ENCODE results near the gene CDK2AP2.
"Not testable (repeated sequence)": the region's sequence is repeated elsewhere in the genome, so short reads cannot be mapped to it uniquely, and the experiment has no call there.

The CDK2AP2 gene, protein sequence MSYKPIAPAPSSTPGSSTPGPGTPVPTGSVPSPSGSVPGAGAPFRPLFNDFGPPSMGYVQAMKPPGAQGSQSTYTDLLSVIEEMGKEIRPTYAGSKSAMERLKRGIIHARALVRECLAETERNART

GRCh38 chr11:67507864-67508485 lies at the start of gene CDK2AP2:
CDK2AP2 (minus strand) TSS chr11:67508162; CDS start chr11:67508082, 80 bp downstream.
- DNase-seq = peak; percentile 95

DNA sequence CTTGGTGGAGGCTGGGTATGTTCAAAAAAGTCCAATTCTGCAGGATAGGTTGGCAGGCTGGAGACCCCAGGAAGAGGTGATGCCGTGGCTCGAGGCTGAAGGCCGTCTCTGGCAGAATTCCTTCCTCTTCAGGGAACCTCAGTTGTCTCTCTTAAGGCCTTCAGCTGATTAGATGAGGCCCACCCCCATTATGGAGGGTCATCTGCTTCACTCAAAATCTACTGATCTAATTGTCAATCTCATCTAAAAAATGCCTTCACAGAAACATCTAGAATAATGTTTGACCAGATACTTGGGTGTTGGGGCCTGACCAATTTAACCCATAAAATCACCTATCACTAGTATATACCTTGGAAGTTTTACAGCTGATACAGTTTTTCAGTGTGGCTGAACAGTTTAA lies 48.3 kb upstream of the CDK2AP2 start:
- DNase-seq = no peak

DNA sequence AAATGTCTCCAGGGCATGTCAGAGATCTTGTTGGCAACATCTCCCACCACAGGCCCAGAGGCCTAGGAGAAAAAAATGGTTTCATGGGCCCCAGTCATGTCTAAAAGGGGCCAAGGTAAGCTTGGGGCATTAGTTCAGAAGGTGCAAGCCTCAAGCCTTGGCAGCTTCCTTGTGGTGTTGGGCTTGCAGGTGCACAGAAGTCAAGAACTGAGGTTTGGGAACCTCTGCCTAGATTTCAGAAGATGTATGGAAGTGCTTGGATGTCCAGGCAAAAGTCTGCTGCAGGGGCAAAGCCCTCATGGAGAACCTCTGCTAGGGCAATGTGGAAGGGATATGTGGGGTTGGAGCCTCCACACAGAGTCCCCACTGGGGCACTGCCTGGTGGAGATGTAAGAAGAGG lies 43.7 kb upstream of the CDK2AP2 start:
- not testable (repeated sequence) for DNase-seq

GRCh38 chr11:67551127-67551526 lies 43.2 kb upstream of the CDK2AP2 start:
- DNase-seq = no peak

DNA sequence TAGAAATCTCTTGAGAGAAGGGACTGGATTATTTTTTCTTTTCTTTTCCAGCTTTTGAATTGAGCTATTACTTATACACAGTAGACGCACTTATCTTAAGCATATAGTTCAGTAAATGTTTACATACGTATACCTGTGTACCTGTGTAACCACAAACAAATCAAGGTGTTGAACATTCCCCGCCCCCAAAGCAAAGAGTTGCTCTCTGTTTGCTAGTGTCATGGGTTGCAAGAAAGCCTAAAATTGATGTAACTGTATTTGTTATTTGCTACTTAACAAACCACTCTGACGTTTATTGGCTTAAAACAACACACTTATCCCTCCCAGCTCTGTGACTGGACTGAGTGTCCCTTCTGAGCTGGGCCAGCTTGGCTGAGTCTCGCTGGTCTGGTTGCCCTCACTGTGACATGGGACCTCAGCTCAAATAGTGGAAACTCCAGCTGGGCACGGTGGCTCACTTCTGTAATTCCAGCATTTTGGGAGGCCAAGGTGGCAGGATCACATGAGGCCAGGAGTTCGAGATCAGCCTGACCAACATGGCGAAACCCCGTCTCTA lies 40.7 kb upstream of the CDK2AP2 start:
- DNase-seq = no peak

GRCh38 chr11:67548112-67548511 lies 40.1 kb upstream of the CDK2AP2 start:
- DNase-seq = not testable (repeated sequence)

DNA sequence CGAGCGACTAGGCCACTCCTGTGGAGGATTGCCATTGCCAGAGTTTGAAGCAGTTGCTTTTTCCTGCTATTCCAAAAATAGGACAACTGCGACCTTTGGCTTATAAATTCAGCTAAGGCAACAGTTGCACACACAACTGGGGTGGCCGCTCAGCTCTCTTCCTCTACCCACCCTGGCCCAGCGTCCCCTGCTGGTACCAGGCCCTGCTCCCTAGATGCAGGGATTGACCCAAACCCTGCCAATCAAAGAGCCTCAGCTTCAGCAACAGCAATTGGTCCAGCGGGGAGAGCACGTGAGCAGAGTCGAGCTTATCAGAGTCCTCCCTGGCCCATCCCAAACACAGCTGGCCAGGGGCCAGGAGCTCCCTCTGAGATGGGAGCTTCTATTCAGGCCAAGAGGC lies 37.3 kb upstream of the CDK2AP2 start:
- no peak for DNase-seq

- no peak for DNase-seq
These were observed 36.8 kb upstream of the CDK2AP2 start for GRCh38 chr11:67544616-67545242.

DNA sequence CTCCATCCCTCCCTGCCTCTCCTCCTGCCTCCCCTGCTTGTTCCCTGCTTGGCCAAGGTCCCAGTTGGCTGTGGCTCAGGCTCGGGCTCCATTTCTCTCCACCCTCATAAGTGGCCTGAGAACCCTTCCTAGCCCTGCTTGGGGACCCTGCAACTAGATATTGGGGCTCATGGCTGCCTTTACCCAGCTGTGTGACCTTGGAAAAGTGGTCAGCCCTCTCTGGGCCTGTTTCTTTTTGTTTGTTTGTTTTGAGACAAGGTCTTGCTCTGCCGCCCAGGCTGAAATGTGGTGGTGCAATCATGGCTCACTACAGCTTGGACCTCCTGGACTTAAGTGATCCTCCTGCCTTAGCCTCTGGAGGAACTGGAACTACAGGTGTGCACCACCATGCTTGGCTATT lies 35.6 kb upstream of the CDK2AP2 start:
- no peak for DNase-seq

DNA sequence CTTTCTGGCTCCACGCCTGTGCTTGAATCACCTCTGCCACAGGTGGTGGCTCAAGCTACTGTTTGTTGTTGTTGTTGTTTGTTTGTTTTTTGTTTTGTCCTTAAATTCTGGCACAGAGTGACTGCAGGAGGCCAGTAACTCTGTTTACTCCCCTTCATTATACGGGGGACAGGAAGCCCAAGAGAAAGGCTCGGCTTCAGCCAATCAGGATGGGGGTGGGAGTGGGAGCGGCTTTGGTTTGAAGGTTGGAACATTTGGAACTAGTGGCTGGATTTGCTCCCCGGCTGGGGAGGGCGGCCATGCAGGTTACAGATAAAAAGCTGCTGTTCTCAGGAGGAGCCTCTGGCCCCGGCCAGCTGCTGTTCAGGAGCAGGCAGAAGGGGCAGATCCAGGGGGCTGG lies 35.0 kb upstream of the CDK2AP2 start:
- no peak for DNase-seq

DNA sequence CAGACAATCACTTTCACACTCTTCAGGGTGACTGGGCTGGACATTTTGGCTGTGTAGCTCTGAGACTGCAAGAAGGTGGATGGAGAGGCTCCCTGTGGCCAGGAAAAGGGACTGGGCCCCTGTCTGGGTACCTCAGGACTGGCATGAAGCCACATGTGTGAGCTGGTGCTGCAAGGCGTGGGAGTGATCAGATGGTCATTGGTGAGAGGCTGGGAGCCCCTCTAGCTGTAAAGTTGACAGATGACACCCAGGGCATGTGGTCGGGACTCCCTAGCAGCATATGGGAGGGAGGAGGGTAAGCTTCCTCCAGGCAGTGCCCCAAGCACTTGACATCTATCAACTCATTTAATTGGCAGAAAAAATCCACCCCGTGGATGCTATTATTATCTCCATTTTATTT lies 34.2 kb upstream of the CDK2AP2 start:
- no peak for DNase-seq

DNA sequence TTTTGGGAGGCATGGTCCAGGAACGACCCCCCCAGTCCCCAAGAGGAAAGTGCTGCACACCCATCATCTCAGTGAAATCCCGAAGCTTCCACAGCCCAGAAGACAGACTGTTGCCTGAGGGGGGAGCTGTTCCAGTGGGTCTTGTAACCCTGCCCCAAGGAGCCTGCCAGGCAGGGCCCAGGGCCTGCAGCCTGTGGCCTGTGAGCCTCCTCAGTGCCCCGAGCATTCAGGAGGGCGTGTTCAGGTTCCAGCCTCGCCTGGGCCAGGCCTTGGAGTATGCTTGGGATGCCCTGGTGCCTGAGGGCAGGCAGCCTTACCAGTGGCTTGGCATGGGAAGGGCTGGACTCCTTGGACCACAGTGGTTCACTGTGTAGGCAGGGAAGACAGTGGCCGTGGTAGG lies 33.2 kb upstream of the CDK2AP2 start:
- no peak for DNase-seq

- no peak for DNase-seq
These were observed 31.6 kb upstream of the CDK2AP2 start for GRCh38 chr11:67539550-67539949.

GRCh38 chr11:67538823-67539505 lies 31.0 kb upstream of the CDK2AP2 start:
- DNase-seq = no peak

DNA sequence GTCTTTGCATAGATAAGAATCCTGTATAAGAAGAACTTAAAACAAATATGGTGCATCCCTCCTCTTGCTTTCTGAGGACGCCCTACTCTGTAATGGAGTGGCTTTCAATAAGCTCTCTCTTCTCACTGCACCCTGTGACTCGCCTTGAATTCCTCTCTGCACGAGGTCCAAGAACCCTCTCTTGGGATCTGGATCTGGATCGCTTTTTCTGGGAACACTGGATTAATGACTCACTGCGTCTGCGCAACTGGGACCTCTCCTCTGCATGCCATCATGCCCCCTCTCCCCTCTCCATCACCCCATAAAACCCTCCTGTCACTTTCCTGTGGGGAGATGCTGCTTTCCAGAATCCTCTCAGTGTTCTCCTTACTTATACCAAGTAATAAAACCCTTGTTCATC lies 30.3 kb upstream of the CDK2AP2 start:
- DNase-seq = no peak

DNA sequence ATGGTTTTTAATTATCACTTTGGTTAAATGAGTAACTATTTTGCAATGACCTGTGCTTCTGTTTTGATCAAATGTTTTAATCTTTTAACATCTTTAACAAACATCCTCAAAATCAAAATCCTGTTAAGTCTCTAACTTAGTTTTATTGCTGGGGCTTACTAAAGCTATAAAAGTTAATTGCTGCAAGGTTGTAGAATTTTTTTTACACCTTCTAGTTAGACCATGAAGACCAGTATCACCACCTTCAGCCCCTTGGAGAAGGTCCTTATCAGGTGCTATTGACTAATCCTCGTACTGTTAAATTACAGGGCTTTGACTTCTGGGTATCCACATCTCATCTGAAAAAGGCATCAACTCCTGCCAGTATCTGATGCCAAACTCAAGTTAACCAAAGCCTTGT lies 27.6 kb upstream of the CDK2AP2 start:
- no peak for DNase-seq

DNA sequence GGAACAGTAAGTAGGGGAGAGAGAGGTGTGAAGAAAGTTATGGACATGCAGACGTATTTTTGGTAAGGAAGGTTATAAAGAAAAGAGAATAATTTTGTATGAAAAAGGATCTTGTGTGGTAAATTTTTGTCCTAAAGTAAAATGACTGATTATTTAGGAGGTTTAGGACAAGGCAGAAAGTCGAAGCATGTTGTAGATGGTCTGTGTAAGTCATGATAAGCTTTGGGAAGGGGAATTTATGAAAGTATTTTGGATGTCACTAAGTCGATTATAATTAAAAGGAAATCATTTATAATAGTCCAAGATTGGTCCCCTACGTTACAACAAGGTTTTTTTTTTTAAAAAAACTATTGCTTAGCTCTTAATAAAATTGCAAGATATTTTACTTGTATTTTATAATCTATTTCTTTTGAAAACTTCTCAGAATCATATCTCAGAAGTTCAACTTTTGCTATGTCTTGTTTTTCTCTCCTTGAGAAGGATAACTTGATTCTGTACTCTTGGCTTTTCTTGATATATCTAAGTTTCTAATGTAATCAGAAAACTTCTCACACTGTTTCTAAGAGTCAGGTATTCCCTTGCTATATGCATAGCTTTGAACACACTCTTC lies 26.2 kb upstream of the CDK2AP2 start:
- no peak for DNase-seq

GRCh38 chr11:67532889-67533288 lies 24.9 kb upstream of the CDK2AP2 start:
- no peak for DNase-seq

- no peak for DNase-seq
These were observed 22.3 kb upstream of the CDK2AP2 start for GRCh38 chr11:67530282-67530592.

DNA sequence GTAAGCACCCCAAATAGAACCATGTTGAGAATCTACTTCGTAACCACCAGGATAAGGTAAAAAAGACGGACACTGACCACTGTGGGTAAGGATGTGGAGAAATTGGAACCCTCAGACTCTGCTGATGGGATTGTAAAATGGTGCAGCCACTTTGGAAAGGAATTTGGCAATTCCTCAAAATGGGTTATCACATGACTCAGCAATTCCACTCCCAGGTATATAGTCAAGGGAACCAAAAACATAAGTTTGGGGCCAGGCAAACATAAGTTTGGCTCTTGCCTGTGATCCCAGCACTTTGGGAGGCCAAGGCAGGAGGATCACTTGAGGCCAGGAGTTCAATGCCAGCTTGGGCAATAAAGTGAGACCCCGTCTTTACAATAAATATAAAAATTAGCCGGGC lies 20.4 kb upstream of the CDK2AP2 start:
- DNase-seq = no peak

GRCh38 chr11:67525275-67525976 lies 17.5 kb upstream of the CDK2AP2 start:
- DNase-seq = no peak

DNA sequence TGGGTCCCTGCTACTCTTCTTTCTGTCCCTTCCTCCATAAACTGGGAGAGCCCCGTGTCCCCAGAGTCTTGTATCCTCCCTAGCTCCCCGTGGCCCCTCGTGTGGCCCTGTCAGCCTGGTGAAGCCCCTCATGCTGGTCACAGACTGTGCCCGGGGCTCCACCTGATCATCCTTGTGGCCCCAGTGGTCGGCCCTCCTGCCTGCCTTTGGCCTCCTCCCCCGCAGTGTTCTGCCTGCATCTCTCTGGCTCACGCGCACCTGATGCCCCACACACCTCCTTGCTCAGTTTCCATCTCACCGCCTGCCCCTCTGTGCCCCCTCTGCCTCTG lies 16.5 kb upstream of the CDK2AP2 start:
- DNase-seq = no peak
